ENCODE results near the gene GRK7.

GRCh38 chr3:141784531-141784930, 21.3 kb downstream of the GRK7 start:
- no peak for TF ChIP-seq CTCF (IDR thresholded peaks at IDR 0.05; ENCODE audit: low read depth, low read length)
- TF ChIP-seq POLR2A (IDR thresholded peaks at IDR 0.05; ENCODE audit: extremely low read depth, insufficient read length), result no peak
- no peak for TF ChIP-seq MAX (IDR thresholded peaks at IDR 0.05; ENCODE audit: low read depth, low read length)
- no peak for TF ChIP-seq MYC (IDR thresholded peaks at IDR 0.05; ENCODE audit: low read depth, low read length)
